ENCODE data around the gene GLIS1. TPM values are rescaled to one million over a fixed set of nuclear protein-coding genes. Genes with fewer than 3 reads are reported as not detected.

Gene GLIS1
- total RNA-seq, 1 donor: 2.9 TPM

DNA sequence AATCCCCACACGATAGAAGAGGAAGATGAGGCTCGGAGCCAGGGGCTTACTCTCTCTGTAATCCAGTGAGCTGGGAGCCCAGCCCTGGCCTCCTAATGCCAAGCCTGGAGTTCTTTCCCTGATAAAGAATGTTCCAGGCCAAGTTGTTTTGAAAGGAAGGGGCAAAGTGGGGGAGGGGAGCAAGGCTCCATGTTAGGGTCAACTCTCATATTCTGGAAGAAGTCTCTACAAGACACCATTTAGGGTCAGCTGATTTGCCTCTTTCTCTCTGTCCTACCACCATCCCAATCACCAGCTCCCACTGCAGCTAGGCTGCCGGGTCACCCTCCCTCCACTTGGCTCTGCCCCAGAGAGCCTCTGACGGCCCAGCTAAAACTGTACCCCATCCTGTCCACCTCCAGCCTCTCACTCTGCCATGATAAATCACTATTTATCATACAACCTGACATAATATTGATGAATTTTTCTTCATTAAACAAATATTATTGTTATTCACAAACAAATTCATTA, 95.0 kb downstream of the GLIS1 start:
- no peak for DNase-seq (ENCODE audit: insufficient read length, low spot score, missing footprints)
- no peaks in the 10 kb centered on the region for H3K9me3 ChIP-seq (ENCODE audit: low read depth, low read length)
- H4K20me1 ChIP-seq (ENCODE audit: insufficient read depth, low read length): peaks cover 42% of the 10 kb centered on the region
- H3K4me2 ChIP-seq (ENCODE audit: insufficient read depth, low read length): no peak overlapping the region
- H3K27me3 ChIP-seq (ENCODE audit: insufficient read depth, low read length): no peaks in the 10 kb centered on the region
- no peak overlapping the region for H3K27ac ChIP-seq (ENCODE audit: low read depth, low read length)
- no peaks in the 10 kb centered on the region for H3K36me3 ChIP-seq (ENCODE audit: insufficient read depth, low read length)
- TF ChIP-seq, protein P1, sequence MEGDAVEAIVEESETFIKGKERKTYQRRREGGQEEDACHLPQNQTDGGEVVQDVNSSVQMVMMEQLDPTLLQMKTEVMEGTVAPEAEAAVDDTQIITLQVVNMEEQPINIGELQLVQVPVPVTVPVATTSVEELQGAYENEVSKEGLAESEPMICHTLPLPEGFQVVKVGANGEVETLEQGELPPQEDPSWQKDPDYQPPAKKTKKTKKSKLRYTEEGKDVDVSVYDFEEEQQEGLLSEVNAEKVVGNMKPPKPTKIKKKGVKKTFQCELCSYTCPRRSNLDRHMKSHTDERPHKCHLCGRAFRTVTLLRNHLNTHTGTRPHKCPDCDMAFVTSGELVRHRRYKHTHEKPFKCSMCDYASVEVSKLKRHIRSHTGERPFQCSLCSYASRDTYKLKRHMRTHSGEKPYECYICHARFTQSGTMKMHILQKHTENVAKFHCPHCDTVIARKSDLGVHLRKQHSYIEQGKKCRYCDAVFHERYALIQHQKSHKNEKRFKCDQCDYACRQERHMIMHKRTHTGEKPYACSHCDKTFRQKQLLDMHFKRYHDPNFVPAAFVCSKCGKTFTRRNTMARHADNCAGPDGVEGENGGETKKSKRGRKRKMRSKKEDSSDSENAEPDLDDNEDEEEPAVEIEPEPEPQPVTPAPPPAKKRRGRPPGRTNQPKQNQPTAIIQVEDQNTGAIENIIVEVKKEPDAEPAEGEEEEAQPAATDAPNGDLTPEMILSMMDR (IDR thresholded peaks at IDR 0.05; ENCODE audit: extremely low read depth, low read depth, low read length): no peak
- no peak overlapping the region for H3K4me3 ChIP-seq (ENCODE audit: insufficient read depth, low read length)
- no peaks in the 10 kb centered on the region for H3K79me2 ChIP-seq (ENCODE audit: insufficient read depth, low read length)
- H2AFZ ChIP-seq (ENCODE audit: low read length): no peak overlapping the region
- H3K4me1 ChIP-seq (ENCODE audit: insufficient read depth, low read length): peaks cover 11% of the 10 kb centered on the region

DNA sequence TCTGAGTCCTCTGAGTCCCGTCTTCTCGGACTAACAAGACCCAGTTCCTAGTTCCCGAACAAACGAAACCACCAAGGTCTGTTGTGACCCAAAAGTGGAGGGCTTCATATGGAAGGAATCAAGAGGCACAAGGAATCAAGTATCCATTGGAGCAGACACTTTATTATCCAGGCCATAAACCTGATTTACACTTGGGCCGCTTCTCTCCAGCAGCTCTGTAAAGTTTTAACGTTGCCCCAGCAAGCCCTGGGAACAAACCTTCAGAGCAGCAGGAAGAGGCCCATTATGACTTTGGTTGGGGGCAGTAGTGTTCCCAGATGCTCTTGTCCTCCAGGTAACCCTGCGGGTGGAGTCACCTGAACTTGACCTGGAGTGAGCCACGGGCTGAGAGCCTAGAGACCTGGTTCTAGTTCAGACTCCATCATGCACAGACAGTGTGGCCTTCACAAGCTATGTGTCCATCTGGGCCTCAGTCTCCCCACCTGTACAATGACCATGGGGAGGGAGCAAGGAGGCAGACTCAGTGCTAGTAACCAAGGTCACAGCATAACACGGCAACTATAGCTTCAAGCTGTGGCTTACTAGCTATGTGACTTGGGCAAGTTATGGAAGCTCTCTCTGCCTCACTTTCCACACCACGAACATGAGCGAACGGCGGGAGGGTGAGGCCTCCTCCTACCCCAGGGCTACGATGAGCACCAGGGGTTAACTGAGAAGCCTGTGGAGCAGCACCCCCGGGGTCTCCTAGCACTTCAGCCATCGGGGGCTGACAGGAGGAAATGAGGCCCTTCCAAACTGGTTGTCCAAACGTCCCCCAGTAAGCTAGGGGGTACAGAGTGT, 95.7 kb downstream of the GLIS1 start:
- no peak for DNase-seq (ENCODE audit: insufficient read length, low spot score, missing footprints)
- Histone ChIP-seq H3K27ac (ENCODE audit: low read depth, low read length) (no peak overlapping the region), H4K20me1 (ENCODE audit: insufficient read depth, low read length) (peaks cover 43% of the 10 kb centered on the region), H3K36me3 (ENCODE audit: insufficient read depth, low read length) (no peaks in the 10 kb centered on the region), H3K9me3 (ENCODE audit: low read depth, low read length) (no peaks in the 10 kb centered on the region), H3K27me3 (ENCODE audit: insufficient read depth, low read length) (no peaks in the 10 kb centered on the region), H3K79me2 (ENCODE audit: insufficient read depth, low read length) (no peaks in the 10 kb centered on the region), H3K4me1 (ENCODE audit: insufficient read depth, low read length) (peaks cover 11% of the 10 kb centered on the region), H3K4me3 (ENCODE audit: insufficient read depth, low read length) (no peak overlapping the region), H2AFZ (ENCODE audit: low read length) (no peak overlapping the region), H3K4me2 (ENCODE audit: insufficient read depth, low read length) (no peak overlapping the region)
- TF ChIP-seq, protein P1 (IDR thresholded peaks at IDR 0.05; ENCODE audit: extremely low read depth, low read depth, low read length): no peak

DNA sequence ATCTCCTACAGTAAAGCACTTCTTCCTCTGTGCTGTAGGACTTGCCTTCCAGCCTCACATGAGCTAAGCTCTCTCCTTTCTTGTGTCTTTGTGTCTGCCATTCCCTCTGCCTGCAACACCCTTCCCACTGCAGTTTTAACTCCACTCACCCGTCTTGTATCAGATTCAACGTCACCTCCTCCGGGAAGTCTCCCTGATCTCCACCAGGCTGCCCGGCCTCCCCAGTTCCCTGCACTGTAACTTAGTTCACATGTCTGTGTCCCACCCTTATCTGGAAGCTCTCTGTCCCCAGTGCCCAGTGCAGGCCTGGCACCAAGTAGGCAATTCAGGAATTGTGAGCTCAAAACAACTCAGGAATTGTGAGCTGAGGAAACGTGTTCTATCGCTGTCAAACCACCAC, 96.4 kb downstream of the GLIS1 start:
- Histone ChIP-seq H3K27ac (ENCODE audit: low read depth, low read length) (no peak overlapping the region), H3K4me1 (ENCODE audit: insufficient read depth, low read length) (peaks cover 11% of the 10 kb centered on the region), H3K79me2 (ENCODE audit: insufficient read depth, low read length) (no peaks in the 10 kb centered on the region), H2AFZ (ENCODE audit: low read length) (no peak overlapping the region), H3K9me3 (ENCODE audit: low read depth, low read length) (no peaks in the 10 kb centered on the region), H4K20me1 (ENCODE audit: insufficient read depth, low read length) (peaks cover 45% of the 10 kb centered on the region), H3K4me3 (ENCODE audit: insufficient read depth, low read length) (no peak overlapping the region), H3K36me3 (ENCODE audit: insufficient read depth, low read length) (no peaks in the 10 kb centered on the region), H3K27me3 (ENCODE audit: insufficient read depth, low read length) (no peaks in the 10 kb centered on the region), H3K4me2 (ENCODE audit: insufficient read depth, low read length) (no peak overlapping the region)
- DNase-seq (ENCODE audit: insufficient read length, low spot score, missing footprints): peak; percentile 47
- TF ChIP-seq, protein P1 (IDR thresholded peaks at IDR 0.05; ENCODE audit: extremely low read depth, low read depth, low read length): no peak

DNA sequence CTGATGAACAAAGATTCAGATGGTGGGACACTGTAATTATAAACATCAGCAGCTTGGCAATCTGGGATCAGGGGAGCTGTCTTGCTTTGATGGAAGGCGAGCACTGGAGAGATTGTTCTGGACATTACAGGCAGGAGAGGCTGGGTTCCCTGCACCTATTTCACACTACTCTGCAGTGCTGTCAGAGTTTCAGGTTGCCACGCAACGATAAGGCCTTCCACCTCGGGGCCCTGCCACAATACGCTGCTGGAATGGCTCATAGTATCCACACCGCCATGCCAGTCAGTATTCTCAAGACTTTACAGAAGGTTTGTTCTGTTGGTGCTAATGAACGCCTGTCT, 96.8 kb downstream of the GLIS1 start:
- H3K4me3 ChIP-seq (ENCODE audit: insufficient read depth, low read length): no peak overlapping the region
- peaks cover 11% of the 10 kb centered on the region for H3K4me1 ChIP-seq (ENCODE audit: insufficient read depth, low read length)
- no peak overlapping the region for H2AFZ ChIP-seq (ENCODE audit: low read length)
- H3K36me3 ChIP-seq (ENCODE audit: insufficient read depth, low read length): no peaks in the 10 kb centered on the region
- H3K4me2 ChIP-seq (ENCODE audit: insufficient read depth, low read length): no peak overlapping the region
- peak; percentile 18 for DNase-seq (ENCODE audit: insufficient read length, low spot score, missing footprints)
- no peaks in the 10 kb centered on the region for H3K27me3 ChIP-seq (ENCODE audit: insufficient read depth, low read length)
- peaks cover 49% of the 10 kb centered on the region for H4K20me1 ChIP-seq (ENCODE audit: insufficient read depth, low read length)
- no peaks in the 10 kb centered on the region for H3K79me2 ChIP-seq (ENCODE audit: insufficient read depth, low read length)
- TF ChIP-seq, protein P1 (IDR thresholded peaks at IDR 0.05; ENCODE audit: extremely low read depth, low read depth, low read length): no peak
- H3K9me3 ChIP-seq (ENCODE audit: low read depth, low read length): no peaks in the 10 kb centered on the region
- no peak overlapping the region for H3K27ac ChIP-seq (ENCODE audit: low read depth, low read length)

Measured in osteoblast (primary cell).